Panc1 (cell line): Measurements from ENCODE around the gene TRRAP. TPM values are rescaled to one million over a fixed set of nuclear protein-coding genes. Genes with fewer than 3 reads are reported as not detected.

ENCODE experiments used
- ATAC-seq: fragments of 200-7000 bp; cut with Tn5 transposase; 2 replicates; pipeline ENCODE4 v1.9.1; 2020; ENCODE audit warnings: mild to moderate bottlenecking, moderate library complexity
- BruUV-seq: library from RNA; stranded (reverse); fragments of 400-500 nt; replicated peaks from 2 replicates; lab custom pipeline; 2021; lab: Mats Ljungman, UMichigan
- CTCF ChIA-PET: fragments of 300-600 bp; sonication (Branson Sonifier 250); formaldehyde crosslinking; loops from one replicate; lab custom pipeline; 2022; ENCODE audit warnings: antibody characterized with exemption; lab: Charles Lee
- POLR2A ChIA-PET: fragments of 300-600 bp; sonication (Branson Sonifier 250); formaldehyde crosslinking; loops from one replicate; lab custom pipeline; 2022; ENCODE audit warnings: antibody characterized with exemption; lab: Charles Lee
- DNase-seq: peaks from one replicate; pipeline ENCODE4 v3.0.0-alpha.2; 2010; ENCODE audit warnings: low read depth, low spot score
- H3K27ac ChIP-seq: 2 replicates; pipeline ENCODE4 v1.5.1; 2011; ENCODE audit warnings: mild to moderate bottlenecking, low read length, inconsistent platforms
- H3K27me3 ChIP-seq: fragments of 200-500 bp; sonication (Bioruptor generic); 2 replicates; pipeline ENCODE4 v1.6.0; 2014; ENCODE audit warnings: low read length, inconsistent platforms; ENCODE audit not compliant: control insufficient read depth, insufficient read depth
- H3K36me3 ChIP-seq: fragments of 200-500 bp; sonication (Bioruptor generic); 2 replicates; pipeline ENCODE4 v1.5.1; 2014; ENCODE audit warnings: inconsistent platforms, mild to moderate bottlenecking, low read length, moderate library complexity; ENCODE audit not compliant: control insufficient read depth, insufficient read depth
- H3K4me1 ChIP-seq: 2 replicates; pipeline ENCODE4 v1.5.1; 2011; ENCODE audit warnings: inconsistent platforms, mild to moderate bottlenecking, low read length, moderate library complexity; ENCODE audit not compliant: control insufficient read depth, insufficient read depth
- H3K4me3 ChIP-seq, 2 experiments: 2 replicates each; pipeline ENCODE4 v1.5.1; 2011 to 2012; ENCODE audit warnings: low read depth in 2 of 2, low read length in 2 of 2, mild to moderate bottlenecking in 2 of 2, inconsistent platforms in 1 of 2, moderate library complexity in 1 of 2
- H3K9me3 ChIP-seq: fragments of 200-500 bp; sonication (Bioruptor generic); 2 replicates; pipeline ENCODE4 v1.5.1; 2014; ENCODE audit warnings: low read depth, mild to moderate bottlenecking, inconsistent platforms, low read length, moderate library complexity; ENCODE audit not compliant: control insufficient read depth, insufficient read depth
- POLR2AphosphoS5 ChIP-seq: IDR thresholded peaks from 2 replicates; pipeline ENCODE4 v1.6.1; 2012; ENCODE audit warnings: mild to moderate bottlenecking, low read depth, low read length, moderate library complexity
- SIN3A ChIP-seq: IDR thresholded peaks from 2 replicates; pipeline ENCODE4 v1.6.1; 2012; ENCODE audit warnings: low read depth, mild to moderate bottlenecking, low read length, moderate library complexity, borderline replicate concordance; ENCODE audit not compliant: insufficient read depth
- TCF7L2 ChIP-seq: IDR thresholded peaks from 2 replicates; pipeline ENCODE4 v1.6.1; 2011; ENCODE audit warnings: mild to moderate bottlenecking, low read depth, low read length, inconsistent platforms
- in situ Hi-C: cut with HindIII; loops from 2 replicates; pipeline ENCODE4 v1.10.0; 2016; ENCODE audit warnings: low sequenced_read_pairs, low pct_unique_long_range_greater_than_20kb
- intact Hi-C: fragments of 100-400 bp; cut with micrococcal nuclease; formaldehyde crosslinking; loops from one replicate; pipeline ENCODE4 v1.10.0; 2022; ENCODE audit not compliant: unreplicated experiment
- total RNA-seq: library from RNA; stranded (reverse); gene quantifications from one replicate; pipeline ENCODE4 v1.2.1, GENCODE V29; 2021; ENCODE audit not compliant: unreplicated experiment
- TF ChIP-seq, protein P1 (sequence below), 2 experiments: IDR thresholded peaks; 2 replicates each; pipeline ENCODE4 v1.6.1; 2011 to 2012; ENCODE audit warnings: low read depth in 2 of 2, control low read depth in 1 of 2, low read length in 1 of 2, mild to moderate bottlenecking in 1 of 2, moderate library complexity in 1 of 2; ENCODE audit not compliant: insufficient read depth in 1 of 2
- TF ChIP-seq, protein P2 (sequence below): fragments of 450-650 bp; IDR thresholded peaks from 2 replicates; pipeline ENCODE4 v1.5.1; 2017; ENCODE audit warnings: mild to moderate bottlenecking

TRRAP gene
- total RNA-seq, 1 experiment from 2014 or later: 44.9 TPM

DNA sequence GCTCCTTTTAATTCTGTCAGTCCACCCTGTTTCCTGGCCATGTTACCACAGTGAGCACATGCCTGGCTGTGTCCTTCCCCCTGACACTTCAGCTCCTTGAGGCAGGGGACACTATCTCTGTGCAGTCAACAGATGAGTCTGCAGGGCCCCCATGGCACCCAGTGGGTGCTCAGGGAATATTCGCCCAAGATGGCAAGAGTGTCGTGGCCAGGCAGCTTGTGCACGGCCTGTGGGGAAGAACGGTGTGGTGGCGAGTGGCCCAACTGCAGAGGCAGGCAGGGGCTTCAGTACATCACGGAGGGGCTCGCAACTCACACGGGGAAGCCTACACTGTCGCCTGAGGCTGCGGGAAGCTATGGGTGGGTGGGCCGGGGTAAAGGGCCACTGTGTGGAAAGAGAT lies 91.1 kb downstream of the TRRAP start:
- intact Hi-C loops: no loop called here
- CTCF ChIA-PET: no interaction called here

DNA sequence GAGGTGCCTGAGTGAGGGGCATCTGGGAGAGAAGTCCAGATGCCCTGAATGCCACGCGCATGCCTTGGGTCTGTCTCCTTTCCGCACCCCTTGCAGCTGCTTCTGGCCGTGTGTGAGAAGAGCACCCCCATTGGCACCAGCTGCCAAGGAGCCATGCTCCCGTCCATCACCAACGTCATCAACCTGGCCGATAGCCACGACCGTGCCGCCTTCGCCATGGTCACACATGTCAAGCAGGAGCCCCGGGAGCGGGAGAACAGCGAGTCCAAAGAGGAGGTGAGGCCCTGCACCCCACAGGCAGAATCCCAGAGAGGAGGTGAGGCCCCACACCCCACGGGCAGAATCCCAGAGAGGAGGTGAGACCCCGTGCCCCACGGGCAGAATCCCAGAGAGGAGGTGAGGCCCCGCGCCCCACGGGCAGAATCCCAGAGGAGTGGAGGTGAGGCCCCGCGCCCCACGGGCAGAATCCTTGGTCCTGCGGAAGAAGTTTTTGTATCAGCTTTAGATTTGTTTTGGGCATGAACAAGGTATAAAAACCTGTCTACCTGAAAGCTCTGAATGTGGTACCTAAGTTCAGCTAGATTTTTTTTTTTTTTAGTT lies 91.8 kb downstream of the TRRAP start:
- in situ Hi-C loops: no loop called here
- TF ChIP-seq SIN3A: no peak
- no peak for TF ChIP-seq TCF7L2
- TF ChIP-seq, protein P1, sequence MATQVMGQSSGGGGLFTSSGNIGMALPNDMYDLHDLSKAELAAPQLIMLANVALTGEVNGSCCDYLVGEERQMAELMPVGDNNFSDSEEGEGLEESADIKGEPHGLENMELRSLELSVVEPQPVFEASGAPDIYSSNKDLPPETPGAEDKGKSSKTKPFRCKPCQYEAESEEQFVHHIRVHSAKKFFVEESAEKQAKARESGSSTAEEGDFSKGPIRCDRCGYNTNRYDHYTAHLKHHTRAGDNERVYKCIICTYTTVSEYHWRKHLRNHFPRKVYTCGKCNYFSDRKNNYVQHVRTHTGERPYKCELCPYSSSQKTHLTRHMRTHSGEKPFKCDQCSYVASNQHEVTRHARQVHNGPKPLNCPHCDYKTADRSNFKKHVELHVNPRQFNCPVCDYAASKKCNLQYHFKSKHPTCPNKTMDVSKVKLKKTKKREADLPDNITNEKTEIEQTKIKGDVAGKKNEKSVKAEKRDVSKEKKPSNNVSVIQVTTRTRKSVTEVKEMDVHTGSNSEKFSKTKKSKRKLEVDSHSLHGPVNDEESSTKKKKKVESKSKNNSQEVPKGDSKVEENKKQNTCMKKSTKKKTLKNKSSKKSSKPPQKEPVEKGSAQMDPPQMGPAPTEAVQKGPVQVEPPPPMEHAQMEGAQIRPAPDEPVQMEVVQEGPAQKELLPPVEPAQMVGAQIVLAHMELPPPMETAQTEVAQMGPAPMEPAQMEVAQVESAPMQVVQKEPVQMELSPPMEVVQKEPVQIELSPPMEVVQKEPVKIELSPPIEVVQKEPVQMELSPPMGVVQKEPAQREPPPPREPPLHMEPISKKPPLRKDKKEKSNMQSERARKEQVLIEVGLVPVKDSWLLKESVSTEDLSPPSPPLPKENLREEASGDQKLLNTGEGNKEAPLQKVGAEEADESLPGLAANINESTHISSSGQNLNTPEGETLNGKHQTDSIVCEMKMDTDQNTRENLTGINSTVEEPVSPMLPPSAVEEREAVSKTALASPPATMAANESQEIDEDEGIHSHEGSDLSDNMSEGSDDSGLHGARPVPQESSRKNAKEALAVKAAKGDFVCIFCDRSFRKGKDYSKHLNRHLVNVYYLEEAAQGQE (IDR thresholded peaks at IDR 0.05; ENCODE audit: insufficient read depth in 1 of 2, low read depth in 2 of 2, low read length in 1 of 2): no peak
- no peak for TF ChIP-seq POLR2AphosphoS5
- TF ChIP-seq, protein P2, sequence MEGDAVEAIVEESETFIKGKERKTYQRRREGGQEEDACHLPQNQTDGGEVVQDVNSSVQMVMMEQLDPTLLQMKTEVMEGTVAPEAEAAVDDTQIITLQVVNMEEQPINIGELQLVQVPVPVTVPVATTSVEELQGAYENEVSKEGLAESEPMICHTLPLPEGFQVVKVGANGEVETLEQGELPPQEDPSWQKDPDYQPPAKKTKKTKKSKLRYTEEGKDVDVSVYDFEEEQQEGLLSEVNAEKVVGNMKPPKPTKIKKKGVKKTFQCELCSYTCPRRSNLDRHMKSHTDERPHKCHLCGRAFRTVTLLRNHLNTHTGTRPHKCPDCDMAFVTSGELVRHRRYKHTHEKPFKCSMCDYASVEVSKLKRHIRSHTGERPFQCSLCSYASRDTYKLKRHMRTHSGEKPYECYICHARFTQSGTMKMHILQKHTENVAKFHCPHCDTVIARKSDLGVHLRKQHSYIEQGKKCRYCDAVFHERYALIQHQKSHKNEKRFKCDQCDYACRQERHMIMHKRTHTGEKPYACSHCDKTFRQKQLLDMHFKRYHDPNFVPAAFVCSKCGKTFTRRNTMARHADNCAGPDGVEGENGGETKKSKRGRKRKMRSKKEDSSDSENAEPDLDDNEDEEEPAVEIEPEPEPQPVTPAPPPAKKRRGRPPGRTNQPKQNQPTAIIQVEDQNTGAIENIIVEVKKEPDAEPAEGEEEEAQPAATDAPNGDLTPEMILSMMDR: no peak
- no peak overlapping the region for H3K4me3 ChIP-seq
- ChIA-PET POLR2A (no interaction called here), CTCF (no interaction called here)
- no peak for ATAC-seq
- DNase-seq: no peak
- H3K36me3 ChIP-seq: peaks cover 27% of the 10 kb centered on the region
- no peaks in the 10 kb centered on the region for H3K27me3 ChIP-seq
- H3K4me1 ChIP-seq: no peaks in the 10 kb centered on the region
- no peaks in the 10 kb centered on the region for H3K9me3 ChIP-seq
- intact Hi-C loops: no loop called here
- no peak overlapping the region for H3K27ac ChIP-seq
- no TSS peak for BruUV-seq

More for the DNA sequence above, 91.1 kb downstream of the TRRAP start:
- Histone ChIP-seq H3K36me3 (peaks cover 34% of the 10 kb centered on the region), H3K9me3 (no peaks in the 10 kb centered on the region), H3K4me1 (no peaks in the 10 kb centered on the region), H3K4me3 (no peak overlapping the region), H3K27me3 (no peaks in the 10 kb centered on the region), H3K27ac (no peak overlapping the region)
- no TSS peak for BruUV-seq
- ATAC-seq (no peak), DNase-seq (no peak)
- in situ Hi-C loops: no loop called here
- TF ChIP-seq POLR2AphosphoS5 (no peak), SIN3A (no peak), TCF7L2 (no peak)
- TF ChIP-seq, protein P1 (IDR thresholded peaks at IDR 0.05; ENCODE audit: insufficient read depth in 1 of 2, low read depth in 2 of 2, low read length in 1 of 2): no peak
- TF ChIP-seq, protein P2: no peak
- POLR2A ChIA-PET: no interaction called here
